Stimulated activated CD8-positive, alpha-beta memory T cell treated with anti-CD3 and anti-CD28 coated beads, Interleukin-4, amount 100 ng/mL, for 24 hours (primary cell): ENCODE measurements around the gene PADI3.
"Not testable (repeated sequence)": the region's sequence is repeated elsewhere in the genome, so short reads cannot be mapped to it uniquely, and the experiment has no call there.

Experiments
- DNase-seq: peaks from one replicate; pipeline ENCODE4 v3.0.0-alpha.2; 2020; ENCODE audit warnings: low read depth

Gene PADI3

DNA sequence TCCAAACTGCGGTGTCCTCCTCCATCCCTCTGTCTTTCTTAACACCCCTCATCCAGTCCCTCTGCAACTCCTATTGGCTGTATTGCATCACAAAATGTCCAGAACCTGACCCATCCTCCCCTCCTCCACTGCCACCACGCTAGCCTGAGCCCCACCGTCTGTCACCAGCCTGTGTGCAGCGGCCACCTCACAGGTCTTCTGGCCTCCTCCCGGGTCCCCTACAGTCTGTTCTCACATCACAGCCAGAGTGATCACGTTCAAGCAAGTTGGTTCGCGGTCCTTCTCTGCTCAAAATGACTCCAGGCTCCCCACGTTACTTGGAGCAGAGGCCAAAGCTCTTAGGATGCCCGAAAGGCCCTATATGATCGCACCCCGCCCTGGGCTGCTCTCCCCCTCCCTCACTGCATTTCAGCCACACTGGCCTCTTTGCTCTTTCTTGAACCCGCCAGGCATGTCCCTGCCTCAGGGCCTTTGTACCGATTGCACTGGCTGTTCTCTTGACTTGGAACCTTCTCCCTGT, 56.7 kb downstream of the PADI3 start:
- no peak for DNase-seq

DNA sequence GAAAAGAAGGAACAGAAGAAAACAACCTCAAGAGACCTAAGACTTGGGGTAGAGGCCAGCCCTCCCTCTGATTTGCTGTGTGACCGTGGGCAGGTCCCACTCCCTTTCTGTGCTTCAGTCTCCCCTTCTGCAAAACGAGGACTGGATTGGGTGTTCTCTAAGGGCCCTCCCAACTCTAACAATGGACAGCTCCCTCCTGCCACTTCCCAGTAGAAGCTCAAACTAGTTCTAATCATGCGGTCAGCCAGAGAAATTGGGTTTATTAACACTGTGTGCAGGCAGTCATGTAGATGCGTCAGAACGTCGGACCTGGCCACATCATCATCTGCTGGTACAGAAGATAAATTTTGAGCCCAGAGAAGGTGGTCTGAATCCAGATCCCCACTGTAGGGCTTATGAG, 57.5 kb downstream of the PADI3 start:
- DNase-seq: no peak

DNA sequence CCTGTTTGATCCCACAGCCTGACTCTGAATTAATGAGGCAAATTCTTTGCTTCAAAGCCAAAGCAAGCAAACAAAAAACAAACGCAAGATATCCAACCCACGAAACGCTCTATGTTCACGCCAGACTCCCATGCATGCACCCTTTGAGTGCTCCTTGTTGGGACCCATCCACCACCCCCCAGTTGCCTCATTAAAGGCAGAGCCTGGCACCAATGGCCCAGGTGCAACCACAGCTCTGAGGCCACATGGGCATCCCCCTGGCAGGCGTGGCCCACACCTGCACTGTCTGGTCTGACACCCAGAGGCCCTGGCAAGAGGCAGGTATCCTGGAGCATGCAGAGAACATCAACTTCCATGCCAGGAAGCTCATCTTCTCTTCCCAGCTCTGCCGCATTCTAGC, 58.0 kb downstream of the PADI3 start:
- no peak for DNase-seq

GRCh38 chr1:17307329-17307728, 58.4 kb downstream of the PADI3 start:
- DNase-seq: no peak

GRCh38 chr1:17307946-17308345, 59.0 kb downstream of the PADI3 start, which contains the start of gene PADI4:
Gene PADI4 (plus strand): TSS chr1:17308197. CDS start chr1:17308223, 26 bp downstream.
- no peak for DNase-seq

DNA sequence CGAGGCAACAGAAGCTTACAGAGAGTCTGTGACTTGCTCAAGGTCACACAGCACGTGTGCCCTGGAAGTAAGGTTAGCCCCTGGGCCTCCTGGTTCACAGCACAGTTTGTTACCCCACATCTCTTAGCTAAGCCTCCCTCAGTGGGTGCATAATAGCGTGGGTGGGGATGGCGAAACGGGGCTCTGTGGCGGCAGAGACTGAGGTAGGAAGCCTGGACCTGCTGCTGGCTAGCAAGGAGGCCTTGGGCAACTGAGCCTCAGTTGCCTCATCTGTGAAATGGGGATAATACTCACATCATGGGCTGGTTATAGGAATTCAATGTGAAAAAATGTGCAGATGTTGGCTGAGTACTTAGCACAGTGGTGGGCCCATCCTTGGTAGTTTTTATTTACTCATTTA, 59.7 kb downstream of the PADI3 start:
- no peak for DNase-seq

DNA sequence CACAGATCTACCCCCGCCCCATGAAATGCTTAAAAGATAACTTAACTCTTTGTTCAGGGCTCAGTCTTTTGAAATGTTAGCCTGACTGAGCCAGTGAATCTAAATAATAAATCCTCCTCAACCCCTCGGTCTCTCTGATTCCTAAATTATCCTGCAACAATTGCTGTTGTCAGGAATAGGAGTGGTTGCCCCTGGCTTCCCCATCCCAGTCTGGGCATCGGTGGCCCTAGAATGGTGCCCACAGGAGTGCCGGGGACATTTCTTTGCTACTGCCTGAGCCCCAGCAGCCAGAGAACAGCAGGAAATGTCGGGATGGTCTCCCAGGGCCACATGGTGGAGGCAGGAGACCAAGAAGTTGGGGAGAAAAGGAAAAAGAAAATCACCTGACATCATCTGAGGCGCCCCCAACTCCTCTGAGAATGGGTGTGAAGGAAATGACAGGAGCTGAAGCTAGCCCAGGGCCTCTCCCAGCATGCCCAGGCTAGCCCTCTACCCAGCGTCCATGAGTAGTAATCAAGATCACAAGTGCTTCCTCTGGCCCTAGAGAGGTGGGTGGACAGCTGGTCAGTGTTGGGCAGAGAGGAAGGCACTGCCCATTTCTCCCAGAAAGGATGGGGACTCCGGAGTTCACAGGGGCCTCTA, 60.6 kb downstream of the PADI3 start:
- no peak for DNase-seq

GRCh38 chr1:17310068-17310640, 61.3 kb downstream of the PADI3 start:
- no peak for DNase-seq

GRCh38 chr1:17313530-17314309, 64.8 kb downstream of the PADI3 start:
- DNase-seq: no peak

- DNase-seq: no peak
Observed at GRCh38 chr1:17314491-17314971, 65.6 kb downstream of the PADI3 start.

GRCh38 chr1:17315542-17316130, 66.7 kb downstream of the PADI3 start:
- DNase-seq: no peak

GRCh38 chr1:17316704-17317103, 67.8 kb downstream of the PADI3 start:
- no peak for DNase-seq

- DNase-seq: no peak
Observed at GRCh38 chr1:17318262-17318661, 69.4 kb downstream of the PADI3 start.

GRCh38 chr1:17319561-17320350, 70.9 kb downstream of the PADI3 start:
- no peak for DNase-seq

DNA sequence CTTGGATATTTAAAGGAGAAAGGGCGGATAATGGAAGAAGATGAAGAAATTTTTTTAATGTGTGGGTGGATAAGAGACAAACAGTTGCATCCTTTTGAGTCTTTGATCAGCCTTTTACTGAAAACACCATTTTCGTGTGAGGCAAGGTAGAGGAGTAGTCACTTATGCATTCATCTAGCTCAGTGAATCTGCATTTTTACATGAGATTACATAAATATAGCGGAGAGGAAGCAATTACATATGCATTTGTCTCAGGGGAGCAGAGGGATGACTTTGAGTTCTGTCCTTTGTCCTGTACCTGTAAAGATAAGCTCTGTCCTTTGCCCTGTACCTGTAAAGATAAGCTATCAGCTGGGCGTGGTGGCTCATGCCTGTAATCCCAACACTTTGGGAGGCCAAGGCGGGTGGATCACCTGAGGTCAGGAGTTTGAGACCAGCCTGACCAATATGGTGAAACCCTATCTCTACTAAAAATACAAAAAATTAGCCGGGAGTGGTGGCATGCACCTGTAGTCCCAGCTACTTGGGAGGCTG, 73.0 kb downstream of the PADI3 start:
- not testable (repeated sequence) for DNase-seq

DNA sequence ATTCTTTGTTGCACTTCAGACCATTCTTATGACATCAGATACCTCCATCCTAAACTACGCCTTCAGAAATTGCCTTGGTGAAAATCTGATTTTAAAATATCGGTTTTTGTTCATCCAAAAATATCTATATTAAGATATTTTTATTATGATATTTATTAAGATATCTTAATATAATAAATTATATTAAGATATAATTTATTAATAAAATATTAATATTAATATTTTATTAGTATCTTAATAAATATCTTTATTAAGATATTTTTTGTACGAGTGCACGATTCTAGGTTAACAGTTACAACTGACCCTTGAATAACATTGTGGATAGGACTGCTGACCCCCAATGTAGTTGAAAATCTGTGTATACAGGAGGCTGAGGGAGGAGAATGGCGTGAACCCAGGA, 80.0 kb downstream of the PADI3 start:
- DNase-seq: no peak

GRCh38 chr1:17329610-17330009, 80.7 kb downstream of the PADI3 start:
- no peak for DNase-seq

- DNase-seq: no peak
Observed at GRCh38 chr1:17330856-17331255, 82.0 kb downstream of the PADI3 start.

DNA sequence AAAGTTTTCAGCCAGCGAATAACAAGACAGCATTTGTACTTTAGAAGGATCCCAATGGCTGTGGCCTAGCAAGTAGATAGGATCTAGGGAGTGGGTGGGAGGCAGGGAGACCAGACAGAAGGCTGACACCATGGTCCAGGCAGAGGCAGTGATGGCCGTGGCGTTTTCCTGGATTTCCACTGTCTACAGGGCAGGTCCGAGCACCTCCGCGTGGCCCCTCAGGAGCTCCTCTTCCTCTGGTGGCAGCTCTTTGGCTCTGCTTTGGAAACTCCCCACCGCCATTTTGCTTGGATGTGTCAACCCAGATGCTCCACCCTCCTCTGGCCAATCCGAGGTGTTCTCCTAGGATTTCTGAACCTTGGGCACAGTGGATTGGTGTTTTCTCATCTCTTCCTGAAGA, 84.2 kb downstream of the PADI3 start:
- no peak for DNase-seq
